IMR-90 (cell line): ENCODE measurements around the gene PIEZO1. TPM values are rescaled to one million over a fixed set of nuclear protein-coding genes. Genes with fewer than 3 reads are reported as not detected.
A peak's percentile ranks its signal among the peaks of the same experiment; 100 is the strongest.

Experiments
- ATAC-seq: fragments of 200-7000 bp; cut with Tn5 transposase; 2 replicates; pipeline ENCODE4 v1.9.1; 2020; ENCODE audit warnings: low read depth, mild to moderate bottlenecking, moderate library complexity
- BruUV-seq: library from RNA; stranded (reverse); fragments of 400-500 nt; replicated peaks from 2 replicates; lab custom pipeline; 2021; lab: Mats Ljungman, UMichigan
- CTCF ChIA-PET: fragments of 300-600 bp; formaldehyde crosslinking; extraction: SDS; loops from one replicate; lab custom pipeline; 2021; ENCODE audit warnings: antibody characterized with exemption; lab: Yijun Ruan, JAX
- POLR2A ChIA-PET: fragments of 300-600 bp; sonication (Branson Sonifier 250); formaldehyde crosslinking; loops from one replicate; lab custom pipeline; 2022; ENCODE audit warnings: antibody characterized with exemption; ENCODE audit not compliant: unreplicated experiment; lab: Charles Lee
- DNase-seq: peaks from one replicate; pipeline ENCODE4 v3.0.0; 2013
- H2AFZ ChIP-seq: replicated peaks from 2 replicates; pipeline ENCODE3; 2013; ENCODE audit warnings: low read length, mild to moderate bottlenecking; ENCODE audit not compliant: poor library complexity
- H2AK5ac ChIP-seq: 2 replicates; pipeline ENCODE4 v1.6.1; 2013; ENCODE audit warnings: low read depth, low read length, inconsistent platforms
- H2AK9ac ChIP-seq: replicated peaks from 2 replicates; pipeline ENCODE3; 2013; ENCODE audit warnings: mild to moderate bottlenecking, low read depth, low read length, moderate library complexity; ENCODE audit not compliant: poor library complexity
- H2BK120ac ChIP-seq: 2 replicates; pipeline ENCODE4 v1.6.1; 2013; ENCODE audit warnings: low read depth, low read length, inconsistent platforms
- H2BK15ac ChIP-seq: 3 replicates; pipeline ENCODE4 v1.6.1; 2013; ENCODE audit warnings: low read depth, low read length, inconsistent platforms
- H2BK20ac ChIP-seq: 2 replicates; pipeline ENCODE4 v1.6.1; 2013; ENCODE audit warnings: low read depth, mild to moderate bottlenecking, inconsistent platforms, low read length, moderate library complexity
- H2BK5ac ChIP-seq: 2 replicates; pipeline ENCODE4 v1.6.1; 2013; ENCODE audit warnings: mild to moderate bottlenecking, low read depth, low read length, inconsistent platforms; ENCODE audit not compliant: poor library complexity, severe bottlenecking
- H3K14ac ChIP-seq: replicated peaks from 2 replicates; pipeline ENCODE4 v1.6.1; 2013; ENCODE audit warnings: low read depth, low read length, inconsistent platforms
- H3K18ac ChIP-seq: 2 replicates; pipeline ENCODE4 v1.6.1; 2013; ENCODE audit warnings: low read depth, low read length, control low read depth
- H3K23ac ChIP-seq: 2 replicates; pipeline ENCODE4 v1.6.1; 2013; ENCODE audit warnings: low read depth, low read length, inconsistent platforms
- H3K27ac ChIP-seq: 2 replicates; pipeline ENCODE4 v1.5.1; 2013; ENCODE audit warnings: mild to moderate bottlenecking, control low read depth, low read length; ENCODE audit not compliant: insufficient read depth
- H3K27me3 ChIP-seq: 2 replicates; pipeline ENCODE4 v1.6.1; 2013; ENCODE audit warnings: low read length; ENCODE audit not compliant: control insufficient read depth, insufficient read depth
- H3K36me3 ChIP-seq: 2 replicates; pipeline ENCODE4 v1.6.1; 2013; ENCODE audit warnings: low read length, mixed read lengths; ENCODE audit not compliant: control insufficient read depth, insufficient read depth
- H3K4ac ChIP-seq: 2 replicates; pipeline ENCODE4 v1.6.1; 2013; ENCODE audit warnings: low read depth, low read length, inconsistent platforms
- H3K4me1 ChIP-seq: 2 replicates; pipeline ENCODE4 v1.6.1; 2013; ENCODE audit warnings: low read length, mixed read lengths; ENCODE audit not compliant: control insufficient read depth, insufficient read depth
- H3K4me2 ChIP-seq: 2 replicates; pipeline ENCODE4 v1.6.1; 2013; ENCODE audit warnings: low read depth, mild to moderate bottlenecking, control low read depth, low read length, moderate library complexity
- H3K4me3 ChIP-seq: 2 replicates; pipeline ENCODE4 v1.5.1; 2013; ENCODE audit warnings: low read depth, mild to moderate bottlenecking, control low read depth, low read length, moderate library complexity; ENCODE audit not compliant: insufficient read depth
- H3K56ac ChIP-seq: 2 replicates; pipeline ENCODE4 v1.6.1; 2013; ENCODE audit warnings: low read length, inconsistent platforms; ENCODE audit not compliant: insufficient read depth; ENCODE audit errors: extremely low read depth
- H3K79me1 ChIP-seq, 2 experiments: 2 replicates each; pipeline ENCODE4 v1.6.1; 2013; ENCODE audit warnings: low read length in 2 of 2, inconsistent platforms in 1 of 2, low read depth in 1 of 2
- H3K9ac ChIP-seq: 2 replicates; pipeline ENCODE4 v1.6.1; 2013; ENCODE audit warnings: low read depth, low read length, control low read depth
- H3K9me1 ChIP-seq: 2 replicates; pipeline ENCODE4 v1.6.1; 2013; ENCODE audit warnings: low read length, inconsistent platforms; ENCODE audit not compliant: insufficient read depth
- H3K9me3 ChIP-seq: 2 replicates; pipeline ENCODE4 v1.6.1; 2013; ENCODE audit warnings: low read length; ENCODE audit not compliant: control insufficient read depth, insufficient read depth
- H4K20me1 ChIP-seq: 2 replicates; pipeline ENCODE4 v1.6.1; 2013; ENCODE audit warnings: low read length, inconsistent platforms; ENCODE audit not compliant: insufficient read depth
- H4K5ac ChIP-seq: 2 replicates; pipeline ENCODE4 v1.6.1; 2013; ENCODE audit warnings: mild to moderate bottlenecking, low read depth, low read length, control low read depth
- H4K8ac ChIP-seq, 2 experiments: 2 replicates each; pipeline ENCODE4 v1.6.1; 2013; ENCODE audit warnings: low read depth in 2 of 2, low read length in 2 of 2, control low read depth in 1 of 2, inconsistent platforms in 1 of 2
- H4K91ac ChIP-seq: 2 replicates; pipeline ENCODE4 v1.6.1; 2013; ENCODE audit warnings: low read depth, low read length, inconsistent platforms; ENCODE audit not compliant: insufficient read depth
- BHLHE40 ChIP-seq: fragments of 150-350 bp; IDR thresholded peaks from 2 replicates; pipeline ENCODE4 v1.6.1; 2016; ENCODE audit warnings: mild to moderate bottlenecking, low read depth, low read length
- CHD1 ChIP-seq: IDR thresholded peaks from 2 replicates; pipeline ENCODE4 v1.6.1; 2012; ENCODE audit warnings: low read depth, low read length, improper control_type of control experiment
- ELK1 ChIP-seq: fragments of 150-350 bp; IDR thresholded peaks from 2 replicates; pipeline ENCODE4 v1.6.1; 2016; ENCODE audit warnings: low read depth, mild to moderate bottlenecking, low read length, moderate library complexity, borderline replicate concordance
- RAD21 ChIP-seq: IDR thresholded peaks from 2 replicates; pipeline ENCODE4 v1.6.1; 2012; ENCODE audit warnings: low read length, improper control_type of control experiment
- RCOR1 ChIP-seq: IDR thresholded peaks from 2 replicates; pipeline ENCODE4 v1.6.1; 2012; ENCODE audit warnings: mild to moderate bottlenecking, low read length, improper control_type of control experiment; ENCODE audit not compliant: insufficient replicate concordance
- WGBS, 2 experiments: methylation state at CpG; one replicate each; pipeline versions ENCODE4 v1.1.5 to v1.1.7; 2013; ENCODE audit warnings: missing lambda C conversion rate in 2 of 2; ENCODE audit not compliant: insufficient read length in 1 of 2; ENCODE audit errors: extremely low coverage in 2 of 2; 5-methylcytosine and 5-hydroxymethylcytosine counted together
- dilution Hi-C: fragments of 300-500 bp; cut with HindIII; formaldehyde crosslinking; loops from one replicate; pipeline ENCODE4 v1.14.3; 2018; ENCODE audit warnings: low sequenced_read_pairs; ENCODE audit not compliant: unreplicated experiment
- in situ Hi-C: fragments of 300-500 bp; cut with MboI; formaldehyde crosslinking; loops from 3 replicates; pipeline ENCODE4 v1.14.3; 2019; ENCODE audit warnings: low sequenced_read_pairs, inconsistent platforms, mixed read lengths
- intact Hi-C: fragments of 100-400 bp; cut with micrococcal nuclease; formaldehyde crosslinking; loops from 2 replicates; pipeline ENCODE4 v1.10.0; 2022
- polyA plus RNA-seq, 3 experiments: library from polyadenylated mRNA; depleted of rRNA; stranded (reverse); fragments of >200 nt; gene quantifications; 2 replicates each; pipeline ENCODE4 v1.2.3, GENCODE V29; 2012; ENCODE audit warnings: low replicate concordance in 1 of 3
- total RNA-seq: library from RNA; depleted of rRNA; stranded (reverse); fragments of >200 nt; gene quantifications from 2 replicates; pipeline ENCODE4 v1.2.3, GENCODE V29; 2012
- TF ChIP-seq, protein P1 (sequence below): fragments of 150-350 bp; IDR thresholded peaks from 2 replicates; pipeline ENCODE4 v1.6.1; 2017; ENCODE audit warnings: mild to moderate bottlenecking, antibody characterized with exemption, low read length, low read depth
- TF ChIP-seq, protein P2 (sequence below): conservative IDR thresholded peaks from 2 replicates; pipeline ENCODE4 v1.5.1; 2012; ENCODE audit warnings: mild to moderate bottlenecking, low read depth, low read length, improper control_type of control experiment

PIEZO1 gene
- total and polyA plus RNA-seq, 2 of the 4 experiments (the other 2 are of a cell fraction): 36.2 to 372 TPM

DNA sequence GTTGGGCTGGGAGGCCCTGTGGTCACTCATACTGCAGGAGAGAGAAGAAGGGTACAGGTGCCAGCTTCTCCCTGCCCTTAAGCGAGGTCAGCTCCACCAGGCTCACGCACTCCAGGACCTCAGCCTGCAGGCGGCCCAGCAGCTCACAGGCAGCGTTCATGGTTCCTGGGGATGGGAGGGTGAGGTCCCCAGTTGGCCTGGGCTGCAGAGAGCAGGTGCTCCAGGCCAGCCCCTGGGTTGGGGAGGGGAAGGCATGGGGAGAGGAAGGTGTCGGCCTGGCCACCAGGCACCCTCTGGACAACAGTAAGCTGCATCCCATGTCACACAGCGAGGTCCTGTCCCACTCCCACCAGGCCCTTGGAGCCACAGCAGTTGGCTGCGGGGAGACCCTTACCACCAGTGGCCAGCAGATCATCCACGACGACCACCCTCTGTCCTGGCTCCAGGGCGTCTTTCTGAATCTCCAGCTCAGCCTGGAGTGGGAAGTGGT, 24.7 kb upstream of the PIEZO1 start:
- POLR2A ChIA-PET: no interaction called here
- in situ Hi-C loops: no loop called here

More for the DNA sequence above, 24.7 kb upstream of the PIEZO1 start:
- H2AFZ ChIP-seq: no peak overlapping the region
- H2BK15ac ChIP-seq: no peak overlapping the region
- 0 out of 2 replicates have a peak overlapping the region, but pooled peaks have one; percentile 53 for H3K23ac ChIP-seq
- CTCF ChIA-PET: interaction anchor here (1.8 kb wide), 1 partner anchor 48 kb away, joined by 7 read pairs; the partner anchor contains the start of genes GALNS and TRAPPC2L
- no peak overlapping the region for H4K5ac ChIP-seq
- H3K9me1 ChIP-seq: no peaks in the 10 kb centered on the region
- no peak overlapping the region for H3K4me3 ChIP-seq
- peak overlapping the region; percentile 29; the same call in 1 of the 2 replicates for H3K14ac ChIP-seq
- H4K8ac ChIP-seq: no peak overlapping the region
- H3K18ac ChIP-seq: no peak overlapping the region
- no peak for DNase-seq
- H2AK5ac ChIP-seq: peak overlapping the region; percentile 77; the same call in 1 of the 2 replicates
- peaks cover 23% of the 10 kb centered on the region for H4K20me1 ChIP-seq
- no peaks in the 10 kb centered on the region for H3K9me3 ChIP-seq
- H2AK9ac ChIP-seq: peak overlapping the region; percentile 100
- TF ChIP-seq, protein P1, sequence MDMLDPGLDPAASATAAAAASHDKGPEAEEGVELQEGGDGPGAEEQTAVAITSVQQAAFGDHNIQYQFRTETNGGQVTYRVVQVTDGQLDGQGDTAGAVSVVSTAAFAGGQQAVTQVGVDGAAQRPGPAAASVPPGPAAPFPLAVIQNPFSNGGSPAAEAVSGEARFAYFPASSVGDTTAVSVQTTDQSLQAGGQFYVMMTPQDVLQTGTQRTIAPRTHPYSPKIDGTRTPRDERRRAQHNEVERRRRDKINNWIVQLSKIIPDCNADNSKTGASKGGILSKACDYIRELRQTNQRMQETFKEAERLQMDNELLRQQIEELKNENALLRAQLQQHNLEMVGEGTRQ: no peak
- TF ChIP-seq RCOR1 (no peak), CHD1 (no peak), ELK1 (no peak), BHLHE40 (no peak), RAD21 (no peak)
- TF ChIP-seq, protein P2, sequence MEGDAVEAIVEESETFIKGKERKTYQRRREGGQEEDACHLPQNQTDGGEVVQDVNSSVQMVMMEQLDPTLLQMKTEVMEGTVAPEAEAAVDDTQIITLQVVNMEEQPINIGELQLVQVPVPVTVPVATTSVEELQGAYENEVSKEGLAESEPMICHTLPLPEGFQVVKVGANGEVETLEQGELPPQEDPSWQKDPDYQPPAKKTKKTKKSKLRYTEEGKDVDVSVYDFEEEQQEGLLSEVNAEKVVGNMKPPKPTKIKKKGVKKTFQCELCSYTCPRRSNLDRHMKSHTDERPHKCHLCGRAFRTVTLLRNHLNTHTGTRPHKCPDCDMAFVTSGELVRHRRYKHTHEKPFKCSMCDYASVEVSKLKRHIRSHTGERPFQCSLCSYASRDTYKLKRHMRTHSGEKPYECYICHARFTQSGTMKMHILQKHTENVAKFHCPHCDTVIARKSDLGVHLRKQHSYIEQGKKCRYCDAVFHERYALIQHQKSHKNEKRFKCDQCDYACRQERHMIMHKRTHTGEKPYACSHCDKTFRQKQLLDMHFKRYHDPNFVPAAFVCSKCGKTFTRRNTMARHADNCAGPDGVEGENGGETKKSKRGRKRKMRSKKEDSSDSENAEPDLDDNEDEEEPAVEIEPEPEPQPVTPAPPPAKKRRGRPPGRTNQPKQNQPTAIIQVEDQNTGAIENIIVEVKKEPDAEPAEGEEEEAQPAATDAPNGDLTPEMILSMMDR: no peak
- H3K9ac ChIP-seq: no peak overlapping the region
- H3K27ac ChIP-seq: no peak overlapping the region
- no peak overlapping the region for H3K56ac ChIP-seq
- intact Hi-C loops: loop anchor here (5.0 kb wide), 1 partner anchor 408 kb away; the partner anchor contains the start of gene ZNF778
- no peaks in the 10 kb centered on the region for H3K27me3 ChIP-seq
- no peak overlapping the region for H4K91ac ChIP-seq
- H3K79me1 ChIP-seq: peaks cover 10 to 46% of the 10 kb centered on the region in 2 experiments; a peak in 3 of 4 replicates
- H3K4ac ChIP-seq: peak overlapping the region; percentile 61; the same call in 1 of the 2 replicates
- ATAC-seq: no peak
- no TSS peak for BruUV-seq
- H2BK5ac ChIP-seq: no peak overlapping the region
- H3K4me1 ChIP-seq: peaks cover 15% of the 10 kb centered on the region
- H2BK20ac ChIP-seq: no peak overlapping the region
- no CpG with 5 or more reads among the region's 10 CpGs for WGBS, 2 experiments
- H3K4me2 ChIP-seq: peak overlapping the region; percentile 90; the same call in 1 of the 2 replicates
- H3K36me3 ChIP-seq: peaks cover 19% of the 10 kb centered on the region
- H2BK120ac ChIP-seq: no peak overlapping the region
- dilution Hi-C loops: no loop called here
